ENCODE measurements around the gene OTOA. TPM values are rescaled to one million over a fixed set of nuclear protein-coding genes. Genes with fewer than 3 reads are reported as not detected.
"Not testable (repeated sequence)": the region's sequence is repeated elsewhere in the genome, so short reads cannot be mapped to it uniquely, and the experiment has no call there.

Gene OTOA
- total and polyA plus RNA-seq, 4 donors, result 0.21 to 0.32 TPM; not detected in 2

- DNase-seq (no peak), ATAC-seq (ENCODE audit: low FRiP score) (no peak)
- intact Hi-C loops (cut with DNase I), result loop anchor here in 1 of 2 donors (10.0 kb wide), 1 partner anchor 60 kb away; no protein-coding TSS in a partner anchor
- Histone ChIP-seq H3K4me3 (ENCODE audit: low read length in 2 of 2) (no peak overlapping the region), H3K36me3 (ENCODE audit: control insufficient read depth in 1 of 2, insufficient read depth in 2 of 2, low read length in 1 of 2) (peaks cover 0 to 2% of the 10 kb centered on the region in 2 donors), H3K27ac (ENCODE audit: low read depth in 1 of 2, low read length in 2 of 2) (no peak overlapping the region), H3K27me3 (ENCODE audit: control insufficient read depth in 1 of 2, insufficient read depth in 2 of 2, low read length in 1 of 2) (no peaks in the 10 kb centered on the region), H3K9me3 (ENCODE audit: control insufficient read depth, low read length) (no peaks in the 10 kb centered on the region), H3K4me1 (ENCODE audit: control insufficient read depth in 1 of 2, insufficient read depth in 2 of 2, low read length in 2 of 2) (no peaks in the 10 kb centered on the region)
- 84 to 85% methylated on average over 9 of the region's 9 CpGs for WGBS, 2 donors
Measured at GRCh38 chr16:21645261-21645721, 18.5 kb upstream of the OTOA start.

- Histone ChIP-seq H3K27me3 (ENCODE audit: control insufficient read depth in 1 of 2, insufficient read depth in 2 of 2, low read length in 1 of 2) (no peaks in the 10 kb centered on the region), H3K4me1 (ENCODE audit: control insufficient read depth in 1 of 2, insufficient read depth in 2 of 2, low read length in 2 of 2) (no peaks in the 10 kb centered on the region), H3K9me3 (ENCODE audit: control insufficient read depth, low read length) (no peaks in the 10 kb centered on the region), H3K4me3 (ENCODE audit: low read length in 2 of 2) (no peak overlapping the region), H3K27ac (ENCODE audit: low read depth in 1 of 2, low read length in 2 of 2) (no peak overlapping the region), H3K36me3 (ENCODE audit: control insufficient read depth in 1 of 2, insufficient read depth in 2 of 2, low read length in 1 of 2) (peaks cover 0 to 2% of the 10 kb centered on the region in 2 donors)
- DNase-seq, result no peak
- 58 to 63% methylated on average over 5 of the region's 5 CpGs for WGBS, 2 donors
- no peak for ATAC-seq (ENCODE audit: low FRiP score)
- intact Hi-C loops (cut with DNase I), result loop anchor here in 1 of 2 donors (10.0 kb wide), 1 partner anchor 61 kb away; no protein-coding TSS in a partner anchor
Measured at GRCh38 chr16:21646091-21646490, 17.7 kb upstream of the OTOA start.

GRCh38 chr16:21646721-21647561 is 16.8 kb upstream of the OTOA start:
- 89% methylated on average over 18 of the region's 18 CpGs for WGBS, 2 donors
- intact Hi-C loops (cut with DNase I), result loop anchor here in 1 of 2 donors (10.0 kb wide), 1 partner anchor 62 kb away; no protein-coding TSS in a partner anchor
- ATAC-seq (ENCODE audit: low FRiP score), result no peak

GRCh38 chr16:21647562-21648164 is 16.1 kb upstream of the OTOA start:
- WGBS, 2 donors, result 90 to 91% methylated on average over 9 of the region's 9 CpGs
- no peaks in the 10 kb centered on the region for H3K27me3 ChIP-seq (ENCODE audit: control insufficient read depth in 1 of 2, insufficient read depth in 2 of 2, low read length in 1 of 2)
- intact Hi-C loops (cut with DNase I), result loop anchor here in 1 of 2 donors (10.0 kb wide), 1 partner anchor 63 kb away; no protein-coding TSS in a partner anchor
- DNase-seq (no peak), ATAC-seq (ENCODE audit: low FRiP score) (no peak)
- no peak overlapping the region for H3K27ac ChIP-seq (ENCODE audit: low read depth in 1 of 2, low read length in 2 of 2)
- H3K9me3 ChIP-seq (ENCODE audit: control insufficient read depth, low read length), result no peaks in the 10 kb centered on the region
- no peak overlapping the region for H3K4me3 ChIP-seq (ENCODE audit: low read length in 2 of 2)
- H3K36me3 ChIP-seq (ENCODE audit: control insufficient read depth in 1 of 2, insufficient read depth in 2 of 2, low read length in 1 of 2), result peaks cover 0 to 2% of the 10 kb centered on the region in 2 donors
- no peaks in the 10 kb centered on the region for H3K4me1 ChIP-seq (ENCODE audit: control insufficient read depth in 1 of 2, insufficient read depth in 2 of 2, low read length in 2 of 2)

More at GRCh38 chr16:21646721-21647561, 16.8 kb upstream of the OTOA start:
- H3K9me3 ChIP-seq (ENCODE audit: control insufficient read depth, low read length), result no peaks in the 10 kb centered on the region
- no peak overlapping the region for H3K27ac ChIP-seq (ENCODE audit: low read depth in 1 of 2, low read length in 2 of 2)
- no peak for DNase-seq
- no peak overlapping the region for H3K4me3 ChIP-seq (ENCODE audit: low read length in 2 of 2)
- peaks cover 0 to 2% of the 10 kb centered on the region in 2 donors for H3K36me3 ChIP-seq (ENCODE audit: control insufficient read depth in 1 of 2, insufficient read depth in 2 of 2, low read length in 1 of 2)
- H3K4me1 ChIP-seq (ENCODE audit: control insufficient read depth in 1 of 2, insufficient read depth in 2 of 2, low read length in 2 of 2), result no peaks in the 10 kb centered on the region
- H3K27me3 ChIP-seq (ENCODE audit: control insufficient read depth in 1 of 2, insufficient read depth in 2 of 2, low read length in 1 of 2), result no peaks in the 10 kb centered on the region

- H3K27ac ChIP-seq (ENCODE audit: low read depth in 1 of 2, low read length in 2 of 2); DNase-seq; ATAC-seq (ENCODE audit: low FRiP score); H3K4me1 ChIP-seq (ENCODE audit: control insufficient read depth in 1 of 2, insufficient read depth in 2 of 2, low read length in 2 of 2); H3K4me3 ChIP-seq (ENCODE audit: low read length in 2 of 2); H3K27me3 ChIP-seq (ENCODE audit: control insufficient read depth in 1 of 2, insufficient read depth in 2 of 2, low read length in 1 of 2); H3K9me3 ChIP-seq (ENCODE audit: control insufficient read depth, low read length); H3K36me3 ChIP-seq (ENCODE audit: control insufficient read depth in 1 of 2, insufficient read depth in 2 of 2, low read length in 1 of 2): not testable (repeated sequence)
- 92 to 94% methylated on average over 12 of the region's 12 CpGs for WGBS, 2 donors
- intact Hi-C loops (cut with DNase I), result loop anchor here (10.0 kb wide), 2 partner anchors 55 to 65 kb away; no protein-coding TSS in a partner anchor
Measured at GRCh38 chr16:21649826-21650406, 13.9 kb upstream of the OTOA start.

GRCh38 chr16:21650521-21650920 is 13.2 kb upstream of the OTOA start:
- Histone ChIP-seq H3K27me3 (ENCODE audit: control insufficient read depth in 1 of 2, insufficient read depth in 2 of 2, low read length in 1 of 2) (no peaks in the 10 kb centered on the region), H3K4me3 (ENCODE audit: low read length in 2 of 2) (no peak overlapping the region), H3K4me1 (ENCODE audit: control insufficient read depth in 1 of 2, insufficient read depth in 2 of 2, low read length in 2 of 2) (no peaks in the 10 kb centered on the region), H3K9me3 (ENCODE audit: control insufficient read depth, low read length) (no peaks in the 10 kb centered on the region), H3K36me3 (ENCODE audit: control insufficient read depth in 1 of 2, insufficient read depth in 2 of 2, low read length in 1 of 2) (peaks cover 0 to 2% of the 10 kb centered on the region in 2 donors), H3K27ac (ENCODE audit: low read depth in 1 of 2, low read length in 2 of 2) (no peak overlapping the region)
- 94 to 100% methylated on average over 1 of the region's 1 CpG for WGBS, 2 donors
- intact Hi-C loops (cut with DNase I), result loop anchor here in 1 of 2 donors (10.0 kb wide), 1 partner anchor 54 kb away; no protein-coding TSS in a partner anchor
- no peak for ATAC-seq (ENCODE audit: low FRiP score)
- no peak for DNase-seq

- Histone ChIP-seq H3K4me1 (ENCODE audit: control insufficient read depth in 1 of 2, insufficient read depth in 2 of 2, low read length in 2 of 2) (no peaks in the 10 kb centered on the region), H3K27ac (ENCODE audit: low read depth in 1 of 2, low read length in 2 of 2) (no peak overlapping the region), H3K9me3 (ENCODE audit: control insufficient read depth, low read length) (no peaks in the 10 kb centered on the region), H3K27me3 (ENCODE audit: control insufficient read depth in 1 of 2, insufficient read depth in 2 of 2, low read length in 1 of 2) (no peaks in the 10 kb centered on the region), H3K36me3 (ENCODE audit: control insufficient read depth in 1 of 2, insufficient read depth in 2 of 2, low read length in 1 of 2) (peaks cover 0 to 2% of the 10 kb centered on the region in 2 donors), H3K4me3 (ENCODE audit: low read length in 2 of 2) (no peak overlapping the region)
- intact Hi-C loops (cut with DNase I), result loop anchor here in 1 of 2 donors (10.0 kb wide), 1 partner anchor 53 kb away; no protein-coding TSS in a partner anchor
- ATAC-seq (ENCODE audit: low FRiP score), result no peak
- DNase-seq, result no peak
- WGBS, 2 donors, result 84% methylated on average over 3 of the region's 3 CpGs
Measured at GRCh38 chr16:21651515-21651914, 12.3 kb upstream of the OTOA start.

- no peak for ATAC-seq (ENCODE audit: low FRiP score)
- H3K4me1 ChIP-seq (ENCODE audit: control insufficient read depth in 1 of 2, insufficient read depth in 2 of 2, low read length in 2 of 2), result no peaks in the 10 kb centered on the region
- intact Hi-C loops (cut with DNase I), result loop anchor here in 1 of 2 donors (10.0 kb wide), 1 partner anchor 52 kb away; no protein-coding TSS in a partner anchor
Measured at GRCh38 chr16:21652453-21652852, 11.3 kb upstream of the OTOA start, which contains the start of gene IGSF6. Gene IGSF6 (minus strand): TSS chr16:21652608. CDS start chr16:21652598, 10 bp downstream.

More at GRCh38 chr16:21652453-21652852, 11.3 kb upstream of the OTOA start, which contains the start of gene IGSF6:
- Histone ChIP-seq H3K36me3 (ENCODE audit: control insufficient read depth in 1 of 2, insufficient read depth in 2 of 2, low read length in 1 of 2) (peaks cover 0 to 2% of the 10 kb centered on the region in 2 donors), H3K4me3 (ENCODE audit: low read length in 2 of 2) (no peak within 1 kb of the TSS), H3K27me3 (ENCODE audit: control insufficient read depth in 1 of 2, insufficient read depth in 2 of 2, low read length in 1 of 2) (no peaks in the 10 kb centered on the region), H3K9me3 (ENCODE audit: control insufficient read depth, low read length) (no peaks in the 10 kb centered on the region), H3K27ac (ENCODE audit: low read depth in 1 of 2, low read length in 2 of 2) (no peak within 1 kb of the TSS)
- DNase-seq, result no peak
- WGBS, 2 donors, result 91 to 95% methylated on average over 6 of the region's 6 CpGs

Data from aorta (tissue), 5 donors.